ENCODE data around the gene ING1. TPM values are rescaled to one million over a fixed set of nuclear protein-coding genes. Genes with fewer than 3 reads are reported as not detected.

Gene ING1
- total RNA-seq, 1 donor from 2014 or later = 7.8 TPM

GRCh38 chr13:110758195-110758805 is 44.8 kb downstream of the ING1 start:
- no peak for DNase-seq (ENCODE audit: missing footprints)
- intact Hi-C loops (cut with DNase I) = no loop called here

DNA sequence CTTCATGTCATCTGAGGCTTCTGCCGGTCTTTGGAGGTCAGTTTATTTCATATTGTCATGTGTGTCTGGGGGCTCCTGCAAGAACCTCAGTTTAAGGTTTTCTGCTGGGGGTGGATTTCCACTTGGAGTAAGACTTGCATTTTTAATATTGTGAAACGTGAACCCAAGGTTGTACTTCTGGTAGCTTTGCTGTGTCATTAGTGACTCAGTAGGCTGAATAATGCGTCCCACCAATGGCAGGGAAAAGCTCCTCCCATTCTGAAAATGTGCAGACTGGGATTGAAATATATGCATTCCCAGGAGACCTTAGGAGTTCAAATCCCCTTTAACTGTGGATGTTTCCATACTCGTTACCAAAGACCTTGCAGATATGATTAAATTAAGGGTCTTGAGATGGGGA is 46.2 kb downstream of the ING1 start:
- intact Hi-C loops (cut with DNase I) = no loop called here
- no peak for DNase-seq (ENCODE audit: missing footprints)
- no peak for ATAC-seq

More at GRCh38 chr13:110758195-110758805, 44.8 kb downstream of the ING1 start:
- ATAC-seq = no peak

- ATAC-seq = no peak
- intact Hi-C loops (cut with DNase I) = no loop called here
- DNase-seq (ENCODE audit: missing footprints) = no peak
Measured at GRCh38 chr13:110760611-110761010, 47.1 kb downstream of the ING1 start.

DNA sequence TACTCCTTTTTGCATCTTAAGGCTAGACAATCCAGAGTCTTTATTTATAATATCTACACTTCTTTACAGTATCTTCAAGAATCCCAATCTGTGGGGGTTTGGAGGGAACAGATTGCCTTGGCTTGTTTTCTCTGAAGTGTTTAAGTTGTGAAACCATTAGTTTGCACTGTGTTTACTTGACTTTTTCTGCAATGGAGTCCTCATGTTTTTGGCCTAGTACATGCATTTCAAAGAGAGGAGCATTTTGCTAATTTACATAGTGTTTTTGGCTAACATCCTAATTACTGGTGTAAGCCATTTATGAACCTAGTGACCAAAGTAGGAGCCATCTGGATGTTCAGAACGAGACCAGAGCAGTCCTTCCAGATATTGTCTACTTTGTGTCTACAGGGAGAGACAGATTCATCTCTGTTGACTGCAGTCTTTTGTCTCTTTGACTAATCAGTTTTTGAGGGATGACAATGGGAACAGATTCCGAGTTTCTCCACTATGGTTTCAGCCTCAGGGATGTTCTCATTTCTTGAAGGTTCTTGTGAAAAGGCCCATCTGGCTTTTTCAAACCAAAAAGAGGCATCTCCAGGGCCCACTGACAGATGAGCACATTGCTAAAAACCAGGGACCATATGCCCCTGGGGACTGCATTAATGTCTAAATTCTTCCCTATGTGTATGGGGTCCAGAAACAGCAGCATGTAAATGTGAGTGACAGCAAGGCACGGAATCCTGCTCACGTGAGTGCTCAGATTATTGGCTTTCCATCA is 53.4 kb downstream of the ING1 start:
- no peak for ATAC-seq
- intact Hi-C loops (cut with DNase I) = no loop called here
- no peak for DNase-seq (ENCODE audit: missing footprints)

GRCh38 chr13:110767476-110767875 is 54.0 kb downstream of the ING1 start:
- intact Hi-C loops (cut with DNase I) = no loop called here
- ATAC-seq = no peak
- DNase-seq (ENCODE audit: missing footprints) = no peak

DNA sequence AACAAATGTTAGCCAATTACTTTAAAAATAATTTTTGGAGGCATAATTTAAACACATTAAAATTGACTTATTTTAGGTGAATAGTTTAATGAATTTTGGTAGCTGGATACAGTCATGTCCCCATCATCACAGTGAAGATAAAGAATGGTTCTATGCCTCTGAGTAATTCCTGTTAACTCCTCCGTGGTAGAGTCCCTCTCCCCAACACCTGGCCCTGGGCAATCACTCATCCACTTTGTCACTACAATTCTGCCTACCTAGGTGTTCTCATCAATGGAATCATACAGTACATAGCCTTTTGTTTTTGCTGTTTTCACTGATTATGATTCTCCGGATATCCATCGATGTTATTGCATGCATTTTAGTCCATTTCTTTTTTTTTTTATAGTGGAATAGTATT is 55.6 kb downstream of the ING1 start:
- no peak for DNase-seq (ENCODE audit: missing footprints)
- intact Hi-C loops (cut with DNase I) = no loop called here
- ATAC-seq = no peak

- no peak for ATAC-seq
- DNase-seq (ENCODE audit: missing footprints) = no peak
- intact Hi-C loops (cut with DNase I) = no loop called here
Measured at GRCh38 chr13:110770678-110771077, 57.2 kb downstream of the ING1 start.

DNA sequence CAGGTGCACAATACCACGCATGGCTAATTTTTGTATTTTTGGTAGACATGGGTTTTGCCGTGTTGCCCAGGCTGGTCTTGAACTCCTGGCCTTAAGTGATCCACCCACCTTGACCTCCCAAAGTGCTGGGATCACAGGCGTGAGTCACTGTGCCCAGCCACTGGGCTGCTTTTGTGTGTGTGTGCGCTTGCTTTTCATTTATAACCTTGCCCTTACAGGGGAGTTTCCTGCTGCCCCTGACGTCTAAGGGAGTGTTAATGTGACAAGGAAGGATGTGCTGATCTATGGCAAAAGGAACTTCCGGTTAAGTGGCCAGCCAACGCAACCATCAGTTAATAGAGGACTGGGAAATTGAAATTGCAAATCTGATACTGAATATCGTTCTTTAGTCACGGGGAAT is 57.7 kb downstream of the ING1 start:
- intact Hi-C loops (cut with DNase I) = no loop called here
- no peak for DNase-seq (ENCODE audit: missing footprints)
- ATAC-seq = no peak

GRCh38 chr13:110772091-110772984 is 58.8 kb downstream of the ING1 start:
- ATAC-seq (no peak), DNase-seq (ENCODE audit: missing footprints) (no peak)
- intact Hi-C loops (cut with DNase I) = no loop called here

Other genes with a start within 250 kb of the ING1 start
- 10.5 TPM for gene RAB20, start 152.0 kb upstream of the ING1 start, total RNA-seq
- gene NAXD, start 98.2 kb upstream of the ING1 start, total RNA-seq = 27.9 TPM
- 52.1 TPM for gene CARS2, start 7.6 kb upstream of the ING1 start, total RNA-seq
- 48.6 TPM for gene ANKRD10, start 201.4 kb downstream of the ING1 start, total RNA-seq